ENCODE measurements around the gene KRTAP10-4. TPM values are rescaled to one million over a fixed set of nuclear protein-coding genes. Genes with fewer than 3 reads are reported as not detected.

Gene KRTAP10-4
- total and polyA plus RNA-seq, 2 of the 4 experiments (the other 2 are of a cell fraction), result not detected

DNA sequence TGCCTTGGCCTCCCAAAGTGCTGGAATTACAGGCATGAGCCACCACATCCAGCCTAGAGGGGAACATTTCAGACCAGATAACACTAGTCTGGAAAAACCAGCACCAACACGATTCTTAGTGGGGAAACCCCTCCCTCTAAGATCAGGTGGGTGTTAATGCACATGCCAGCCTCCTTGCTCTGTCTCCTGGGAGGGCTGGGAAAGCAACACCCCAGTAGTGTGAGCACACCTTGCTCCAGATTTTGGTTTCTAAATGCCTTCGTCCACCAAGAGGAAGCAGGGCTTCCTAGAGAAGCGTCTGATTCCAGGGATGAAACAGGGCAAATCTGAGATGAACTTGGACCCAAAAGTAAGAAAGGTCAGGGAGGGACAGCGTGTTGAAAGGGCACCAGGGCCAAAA is 2.2 kb upstream of the KRTAP10-4 start:
- H3K27ac ChIP-seq (ENCODE audit: insufficient read depth, low read length), result no peak overlapping the region
- H2AFZ ChIP-seq (replicated peaks; ENCODE audit: low read length, poor library complexity), result no peak overlapping the region
- no peak overlapping the region for H3K56ac ChIP-seq (ENCODE audit: extremely low read depth, insufficient read depth, low read length)
- H3K9me3 ChIP-seq (ENCODE audit: control insufficient read depth, insufficient read depth, low read length), result peaks cover 4% of the 10 kb centered on the region
- intact Hi-C loops (cut with micrococcal nuclease) (no loop called here), in situ Hi-C loops (cut with MboI; ENCODE audit: low sequenced_read_pairs) (no loop called here), dilution Hi-C loops (cut with HindIII; ENCODE audit: low sequenced_read_pairs, unreplicated experiment) (no loop called here)
- peaks cover 3% of the 10 kb centered on the region; the same call in 1 of the 2 replicates for H3K27me3 ChIP-seq (ENCODE audit: control insufficient read depth, insufficient read depth, low read length)
- H2BK15ac ChIP-seq (ENCODE audit: low read depth, low read length), result no peak overlapping the region
- H2AK5ac ChIP-seq (ENCODE audit: low read depth, low read length), result no peak overlapping the region
- BruUV-seq (replicated peaks), result no TSS peak
- H4K5ac ChIP-seq (ENCODE audit: low read depth, low read length), result no peak overlapping the region
- no peaks in the 10 kb centered on the region for H3K4me1 ChIP-seq (ENCODE audit: control insufficient read depth, insufficient read depth, low read length)
- no peaks in the 10 kb centered on the region for H3K36me3 ChIP-seq (ENCODE audit: control insufficient read depth, insufficient read depth, low read length)
- H3K9me1 ChIP-seq (ENCODE audit: insufficient read depth, low read length), result no peaks in the 10 kb centered on the region
- no peak overlapping the region for H3K14ac ChIP-seq (replicated peaks; ENCODE audit: low read depth, low read length)
- no peaks in the 10 kb centered on the region for H4K20me1 ChIP-seq (ENCODE audit: insufficient read depth, low read length)
- H3K4me2 ChIP-seq (ENCODE audit: low read depth, low read length), result no peak overlapping the region
- H2BK5ac ChIP-seq (ENCODE audit: low read depth, low read length, poor library complexity, severe bottlenecking), result no peak overlapping the region
- no CpG with 5 or more reads among the region's 4 CpGs for WGBS, 2 experiments (ENCODE audit: extremely low coverage in 2 of 2, insufficient read length in 1 of 2)
- no peak overlapping the region for H4K8ac ChIP-seq (ENCODE audit: low read depth in 2 of 2, low read length in 2 of 2)
- no peak overlapping the region for H2AK9ac ChIP-seq (replicated peaks; ENCODE audit: low read depth, low read length, poor library complexity)
- H3K23ac ChIP-seq (ENCODE audit: low read depth, low read length), result no peak overlapping the region
- H3K4me3 ChIP-seq (ENCODE audit: insufficient read depth, low read depth, low read length), result no peak overlapping the region
- no peak overlapping the region for H3K18ac ChIP-seq (ENCODE audit: low read depth, low read length)
- no peak overlapping the region for H4K91ac ChIP-seq (ENCODE audit: insufficient read depth, low read depth, low read length)
- H3K4ac ChIP-seq (ENCODE audit: low read depth, low read length), result no peak overlapping the region
- H3K79me1 ChIP-seq (ENCODE audit: low read depth in 1 of 2, low read length in 2 of 2), result no peaks in the 10 kb centered on the region
- TF ChIP-seq, protein P1, sequence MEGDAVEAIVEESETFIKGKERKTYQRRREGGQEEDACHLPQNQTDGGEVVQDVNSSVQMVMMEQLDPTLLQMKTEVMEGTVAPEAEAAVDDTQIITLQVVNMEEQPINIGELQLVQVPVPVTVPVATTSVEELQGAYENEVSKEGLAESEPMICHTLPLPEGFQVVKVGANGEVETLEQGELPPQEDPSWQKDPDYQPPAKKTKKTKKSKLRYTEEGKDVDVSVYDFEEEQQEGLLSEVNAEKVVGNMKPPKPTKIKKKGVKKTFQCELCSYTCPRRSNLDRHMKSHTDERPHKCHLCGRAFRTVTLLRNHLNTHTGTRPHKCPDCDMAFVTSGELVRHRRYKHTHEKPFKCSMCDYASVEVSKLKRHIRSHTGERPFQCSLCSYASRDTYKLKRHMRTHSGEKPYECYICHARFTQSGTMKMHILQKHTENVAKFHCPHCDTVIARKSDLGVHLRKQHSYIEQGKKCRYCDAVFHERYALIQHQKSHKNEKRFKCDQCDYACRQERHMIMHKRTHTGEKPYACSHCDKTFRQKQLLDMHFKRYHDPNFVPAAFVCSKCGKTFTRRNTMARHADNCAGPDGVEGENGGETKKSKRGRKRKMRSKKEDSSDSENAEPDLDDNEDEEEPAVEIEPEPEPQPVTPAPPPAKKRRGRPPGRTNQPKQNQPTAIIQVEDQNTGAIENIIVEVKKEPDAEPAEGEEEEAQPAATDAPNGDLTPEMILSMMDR (conservative IDR thresholded peaks at IDR 0.05; ENCODE audit: low read depth, low read length), result no peak
- TF ChIP-seq MAFK (IDR thresholded peaks at IDR 0.05; ENCODE audit: low read depth, low read length) (no peak), RFX5 (IDR thresholded peaks at IDR 0.05; ENCODE audit: low read depth, low read length) (no peak), FOS (IDR thresholded peaks at IDR 0.05; ENCODE audit: low read depth, low read length) (no peak), POLR2A (IDR thresholded peaks at IDR 0.05; ENCODE audit: low read depth, low read length) (no peak), RAD21 (IDR thresholded peaks at IDR 0.05; ENCODE audit: low read length) (no peak), RCOR1 (IDR thresholded peaks at IDR 0.05; ENCODE audit: insufficient replicate concordance, low read length) (no peak), CEBPB (IDR thresholded peaks at IDR 0.05; ENCODE audit: low read depth, low read length) (no peak), SMC3 (IDR thresholded peaks at IDR 0.05; ENCODE audit: low read depth, low read length) (no peak), CHD1 (IDR thresholded peaks at IDR 0.05; ENCODE audit: low read depth, low read length) (no peak), MAZ (IDR thresholded peaks at IDR 0.05; ENCODE audit: borderline replicate concordance, low read depth, low read length) (no peak), MXI1 (IDR thresholded peaks at IDR 0.05; ENCODE audit: borderline replicate concordance, low read depth, low read length) (no peak), BHLHE40 (IDR thresholded peaks at IDR 0.05; ENCODE audit: low read depth, low read length) (no peak), NFE2L2 (IDR thresholded peaks at IDR 0.05; ENCODE audit: low read depth, low read length) (no peak)
- TF ChIP-seq, protein P2, sequence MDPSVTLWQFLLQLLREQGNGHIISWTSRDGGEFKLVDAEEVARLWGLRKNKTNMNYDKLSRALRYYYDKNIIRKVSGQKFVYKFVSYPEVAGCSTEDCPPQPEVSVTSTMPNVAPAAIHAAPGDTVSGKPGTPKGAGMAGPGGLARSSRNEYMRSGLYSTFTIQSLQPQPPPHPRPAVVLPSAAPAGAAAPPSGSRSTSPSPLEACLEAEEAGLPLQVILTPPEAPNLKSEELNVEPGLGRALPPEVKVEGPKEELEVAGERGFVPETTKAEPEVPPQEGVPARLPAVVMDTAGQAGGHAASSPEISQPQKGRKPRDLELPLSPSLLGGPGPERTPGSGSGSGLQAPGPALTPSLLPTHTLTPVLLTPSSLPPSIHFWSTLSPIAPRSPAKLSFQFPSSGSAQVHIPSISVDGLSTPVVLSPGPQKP (IDR thresholded peaks at IDR 0.05; ENCODE audit: borderline replicate concordance, low read depth, low read length), result no peak
- TF ChIP-seq, protein P3, sequence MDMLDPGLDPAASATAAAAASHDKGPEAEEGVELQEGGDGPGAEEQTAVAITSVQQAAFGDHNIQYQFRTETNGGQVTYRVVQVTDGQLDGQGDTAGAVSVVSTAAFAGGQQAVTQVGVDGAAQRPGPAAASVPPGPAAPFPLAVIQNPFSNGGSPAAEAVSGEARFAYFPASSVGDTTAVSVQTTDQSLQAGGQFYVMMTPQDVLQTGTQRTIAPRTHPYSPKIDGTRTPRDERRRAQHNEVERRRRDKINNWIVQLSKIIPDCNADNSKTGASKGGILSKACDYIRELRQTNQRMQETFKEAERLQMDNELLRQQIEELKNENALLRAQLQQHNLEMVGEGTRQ (IDR thresholded peaks at IDR 0.05; ENCODE audit: low read depth, low read length), result no peak
- no peak overlapping the region for H2BK120ac ChIP-seq (ENCODE audit: low read depth, low read length)
- no peak for ATAC-seq (ENCODE audit: low read depth)
- CTCF ChIA-PET, result no interaction called here
- DNase-seq, result no peak
- H3K9ac ChIP-seq (ENCODE audit: low read depth, low read length), result no peak overlapping the region
- POLR2A ChIA-PET (ENCODE audit: unreplicated experiment), result no interaction called here
- no peak overlapping the region for H2BK20ac ChIP-seq (ENCODE audit: low read depth, low read length)

Measured in IMR-90 (cell line).